Endodermal cell (in vitro differentiated cells): Measurements from ENCODE around the gene MTHFD1L. TPM values are rescaled to one million over a fixed set of nuclear protein-coding genes. Genes with fewer than 3 reads are reported as not detected.

ENCODE experiments used
- DNase-seq: peaks from one replicate; pipeline ENCODE4 v3.0.0-alpha.2; 2017
- H3K27ac ChIP-seq: 2 replicates; pipeline ENCODE4 v1.5.1; 2013; ENCODE audit warnings: mild to moderate bottlenecking, low read depth, low read length, moderate library complexity
- H3K27me3 ChIP-seq: 2 replicates; pipeline ENCODE4 v1.6.1; 2013; ENCODE audit warnings: mild to moderate bottlenecking, low read length, moderate library complexity; ENCODE audit not compliant: insufficient read depth, control insufficient read depth, poor library complexity, severe bottlenecking
- H3K36me3 ChIP-seq: 2 replicates; pipeline ENCODE4 v1.7.0; 2013; ENCODE audit warnings: mild to moderate bottlenecking, low read length, moderate library complexity; ENCODE audit not compliant: control insufficient read depth, insufficient read depth
- H3K4me1 ChIP-seq: one replicate; pipeline ENCODE4 v1.7.0; 2013; ENCODE audit warnings: low read length; ENCODE audit not compliant: control insufficient read depth, insufficient read depth
- H3K4me3 ChIP-seq: 2 replicates; pipeline ENCODE4 v1.5.1; 2013; ENCODE audit warnings: mild to moderate bottlenecking, low read length, moderate library complexity
- H3K9ac ChIP-seq: 2 replicates; pipeline ENCODE4 v1.6.1; 2013; ENCODE audit warnings: mild to moderate bottlenecking, low read length, moderate library complexity; ENCODE audit not compliant: poor library complexity, severe bottlenecking; ENCODE audit errors: extremely low read depth
- H3K9me3 ChIP-seq: 2 replicates; pipeline ENCODE4 v1.6.1; 2013; ENCODE audit warnings: mild to moderate bottlenecking, low read length, moderate library complexity; ENCODE audit not compliant: control insufficient read depth
- H3K27ac Mint-ChIP-seq: 2 replicates; pipeline ENCODE4 v1.8.0; 2020; ENCODE audit warnings: mixed read lengths
- H3K27me3 Mint-ChIP-seq: 2 replicates; pipeline ENCODE4 v1.8.0; 2021; ENCODE audit warnings: mild to moderate bottlenecking, mixed read lengths; ENCODE audit not compliant: insufficient read depth
- H3K36me3 Mint-ChIP-seq: 2 replicates; pipeline ENCODE4 v1.8.0; 2020; ENCODE audit warnings: low read depth, mixed read lengths
- H3K4me1 Mint-ChIP-seq: 2 replicates; pipeline ENCODE4 v1.8.0; 2020; ENCODE audit warnings: mixed read lengths
- H3K4me3 Mint-ChIP-seq: 2 replicates; pipeline ENCODE4 v1.8.0; 2020; ENCODE audit warnings: mild to moderate bottlenecking, moderate library complexity, mixed read lengths
- H3K9me3 Mint-ChIP-seq: 2 replicates; pipeline ENCODE4 v1.8.0; 2020; ENCODE audit warnings: mild to moderate bottlenecking, mixed read lengths
- whole genome bisulfite sequencing, 2 experiments: methylation state at CpG; one replicate each; pipeline versions ENCODE4 v1.1.5 to v1.1.7; 2013; ENCODE audit warnings: missing lambda C conversion rate in 2 of 2, mixed read lengths in 1 of 2; ENCODE audit not compliant: insufficient coverage in 1 of 2, insufficient read length in 1 of 2; 5-methylcytosine and 5-hydroxymethylcytosine counted together
- total RNA-seq, 2 donors: library from RNA; stranded (reverse); fragmentation: NEBNext Ultra II Directional in 1 of 2; extraction: Animal tissue kit (Norgen Biotek cat#: 25700) in 1 of 2; gene quantifications; 2 replicates in 1 of 2; 3 replicates in 1 of 2; pipeline ENCODE4 v1.2.1, GENCODE V29; 2021
- TF ChIP-seq, protein P1 (sequence below): fragments of 200-600 bp; sonication (generic); conservative IDR thresholded peaks from 2 replicates; pipeline ENCODE4 v1.5.0; 2021; ENCODE audit warnings: antibody characterized with exemption, mild to moderate bottlenecking

MTHFD1L gene
- total RNA-seq, 2 donors from 2014 or later: 70.2 to 72.6 TPM

DNA sequence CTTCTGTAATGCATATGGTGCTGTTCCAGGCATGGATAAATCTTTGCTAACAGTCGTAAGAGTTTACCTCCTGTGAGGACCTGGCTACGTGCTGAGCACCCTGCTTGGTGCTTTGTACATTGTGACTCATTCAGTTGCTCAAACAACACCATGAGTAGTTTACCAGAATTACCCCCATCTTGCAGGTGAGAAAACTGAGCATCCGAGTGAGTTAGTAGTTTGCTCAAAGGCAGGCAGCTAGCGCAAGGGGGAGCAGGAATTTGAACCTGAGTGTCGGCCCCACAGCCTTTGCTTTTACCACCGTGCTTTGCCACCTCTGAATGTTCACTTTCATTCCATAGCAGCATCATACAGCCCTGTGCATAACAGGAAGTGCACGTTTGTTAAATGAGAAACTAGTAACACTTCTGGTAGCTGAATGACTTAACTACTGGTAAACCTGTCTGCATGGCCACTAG, 121.9 kb downstream of the MTHFD1L start:
- H3K9me3 Mint-ChIP-seq: no peaks in the 10 kb centered on the region
- Histone ChIP-seq H3K27ac (no peak overlapping the region), H3K9ac (no peak overlapping the region), H3K4me1 (no peaks in the 10 kb centered on the region), H3K9me3 (no peaks in the 10 kb centered on the region), H3K4me3 (no peak overlapping the region), H3K36me3 (peaks cover 38% of the 10 kb centered on the region), H3K27me3 (no peaks in the 10 kb centered on the region)
- TF ChIP-seq, protein P1, sequence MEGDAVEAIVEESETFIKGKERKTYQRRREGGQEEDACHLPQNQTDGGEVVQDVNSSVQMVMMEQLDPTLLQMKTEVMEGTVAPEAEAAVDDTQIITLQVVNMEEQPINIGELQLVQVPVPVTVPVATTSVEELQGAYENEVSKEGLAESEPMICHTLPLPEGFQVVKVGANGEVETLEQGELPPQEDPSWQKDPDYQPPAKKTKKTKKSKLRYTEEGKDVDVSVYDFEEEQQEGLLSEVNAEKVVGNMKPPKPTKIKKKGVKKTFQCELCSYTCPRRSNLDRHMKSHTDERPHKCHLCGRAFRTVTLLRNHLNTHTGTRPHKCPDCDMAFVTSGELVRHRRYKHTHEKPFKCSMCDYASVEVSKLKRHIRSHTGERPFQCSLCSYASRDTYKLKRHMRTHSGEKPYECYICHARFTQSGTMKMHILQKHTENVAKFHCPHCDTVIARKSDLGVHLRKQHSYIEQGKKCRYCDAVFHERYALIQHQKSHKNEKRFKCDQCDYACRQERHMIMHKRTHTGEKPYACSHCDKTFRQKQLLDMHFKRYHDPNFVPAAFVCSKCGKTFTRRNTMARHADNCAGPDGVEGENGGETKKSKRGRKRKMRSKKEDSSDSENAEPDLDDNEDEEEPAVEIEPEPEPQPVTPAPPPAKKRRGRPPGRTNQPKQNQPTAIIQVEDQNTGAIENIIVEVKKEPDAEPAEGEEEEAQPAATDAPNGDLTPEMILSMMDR: no peak
- no peak for DNase-seq
- H3K27ac Mint-ChIP-seq: no peak overlapping the region
- H3K4me3 Mint-ChIP-seq: no peak overlapping the region
- 94 to 98% methylated on average over 6 to 7 of the region's 7 CpGs for WGBS, 2 experiments
- H3K27me3 Mint-ChIP-seq: no peaks in the 10 kb centered on the region
- peaks cover 10% of the 10 kb centered on the region for H3K36me3 Mint-ChIP-seq
- no peaks in the 10 kb centered on the region for H3K4me1 Mint-ChIP-seq

DNA sequence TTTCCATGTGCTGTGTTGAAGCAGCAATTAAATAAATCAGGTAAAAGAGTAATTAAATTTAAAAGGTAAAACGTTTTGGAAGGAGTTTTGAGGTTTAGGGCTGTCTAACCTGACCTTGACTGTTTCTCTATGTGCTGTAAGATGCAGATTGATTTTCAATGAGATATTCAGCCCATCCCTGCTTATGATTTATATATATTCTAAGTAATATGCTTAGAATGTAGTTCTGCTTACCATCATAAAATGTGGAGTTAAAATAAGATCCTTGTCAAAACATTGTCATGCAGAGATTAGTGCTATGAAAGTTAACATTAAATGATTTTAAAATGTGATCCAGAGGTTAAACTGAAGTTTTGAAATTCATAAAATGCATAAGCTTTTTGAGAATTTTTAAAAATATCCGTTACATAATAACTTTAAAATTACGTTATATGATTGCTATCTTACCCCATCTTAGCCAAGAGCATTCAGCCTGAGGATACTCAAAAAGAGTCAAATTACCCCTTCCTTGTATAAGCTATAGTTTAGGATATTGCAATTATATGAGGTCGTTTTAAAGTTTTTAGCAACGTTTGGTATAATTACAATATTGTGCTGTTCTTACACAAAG, 122.5 kb downstream of the MTHFD1L start:
- no peak overlapping the region for H3K27ac Mint-ChIP-seq

DNA sequence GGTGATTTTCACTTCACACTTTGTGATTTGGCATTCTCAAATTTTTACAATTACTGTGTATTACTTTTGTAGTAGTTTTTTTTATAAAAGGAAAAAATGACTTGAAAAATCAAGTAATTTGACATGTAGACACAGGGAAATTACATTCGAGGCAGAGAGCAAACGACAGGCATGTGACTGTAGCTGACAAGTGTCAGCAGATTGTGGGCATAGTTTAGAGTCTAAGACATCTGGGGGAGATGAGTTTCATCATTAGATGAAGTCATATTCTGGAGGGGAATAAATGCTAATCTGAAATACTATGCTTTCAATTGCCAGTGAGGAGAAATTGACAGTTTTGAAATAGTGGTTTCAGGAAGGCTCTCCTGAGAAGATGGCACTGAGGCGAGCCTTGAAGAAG, 126.0 kb downstream of the MTHFD1L start:
- TF ChIP-seq, protein P1: no peak
- Histone ChIP-seq H3K4me3 (no peak overlapping the region), H3K27me3 (no peaks in the 10 kb centered on the region), H3K27ac (no peak overlapping the region), H3K9me3 (no peaks in the 10 kb centered on the region), H3K9ac (no peak overlapping the region), H3K4me1 (no peaks in the 10 kb centered on the region), H3K36me3 (peaks cover 46% of the 10 kb centered on the region)
- H3K27ac Mint-ChIP-seq: no peak overlapping the region
- no peaks in the 10 kb centered on the region for H3K27me3 Mint-ChIP-seq
- no peaks in the 10 kb centered on the region for H3K9me3 Mint-ChIP-seq
- DNase-seq: no peak
- 85 to 96% methylated on average over 3 of the region's 3 CpGs for WGBS, 2 experiments
- peaks cover 32% of the 10 kb centered on the region for H3K36me3 Mint-ChIP-seq
- no peak overlapping the region for H3K4me3 Mint-ChIP-seq
- H3K4me1 Mint-ChIP-seq: no peaks in the 10 kb centered on the region

More for the DNA sequence above, 122.5 kb downstream of the MTHFD1L start:
- H3K9ac ChIP-seq: no peak overlapping the region
- no peaks in the 10 kb centered on the region for H3K27me3 ChIP-seq
- no peak for DNase-seq
- H3K36me3 Mint-ChIP-seq: peaks cover 10% of the 10 kb centered on the region
- WGBS, 2 experiments: 80 to 87% methylated on average over 1 to 5 of the region's 5 CpGs
- TF ChIP-seq, protein P1: no peak
- H3K4me1 Mint-ChIP-seq: no peaks in the 10 kb centered on the region
- no peaks in the 10 kb centered on the region for H3K4me1 ChIP-seq
- H3K4me3 ChIP-seq: no peak overlapping the region
- H3K36me3 ChIP-seq: peaks cover 40% of the 10 kb centered on the region
- no peak overlapping the region for H3K27ac ChIP-seq
- no peak overlapping the region for H3K4me3 Mint-ChIP-seq
- H3K9me3 Mint-ChIP-seq: no peaks in the 10 kb centered on the region
- no peaks in the 10 kb centered on the region for H3K9me3 ChIP-seq
- no peaks in the 10 kb centered on the region for H3K27me3 Mint-ChIP-seq
